GM12878 (cell line): ENCODE results near the gene SPEM2. TPM values are rescaled to one million over a fixed set of nuclear protein-coding genes. Genes with fewer than 3 reads are reported as not detected.

Experiments
- ATF7 ChIP-seq: fragments of 450-650 bp; IDR thresholded peaks from 2 replicates; pipeline ENCODE4 v1.6.1; 2016; ENCODE audit warnings: low read depth, mild to moderate bottlenecking
- CBFB ChIP-seq: IDR thresholded peaks from 2 replicates; pipeline ENCODE4 v1.6.1; 2016; ENCODE audit warnings: antibody characterized with exemption, low read depth
- CHD2 ChIP-seq: IDR thresholded peaks from 2 replicates; pipeline ENCODE4 v1.6.1; 2011; ENCODE audit warnings: low read depth, low read length, improper control_type of control experiment, borderline replicate concordance
- CREB1 ChIP-seq: IDR thresholded peaks from 2 replicates; pipeline ENCODE4 v1.6.1; 2012; ENCODE audit warnings: low read depth, mild to moderate bottlenecking, inconsistent platforms
- DPF2 ChIP-seq: fragments of 450-650 bp; IDR thresholded peaks from 2 replicates; pipeline ENCODE4 v1.6.1; 2017; ENCODE audit warnings: mild to moderate bottlenecking
- EP300 ChIP-seq, 2 experiments: fragments of 150-350 bp in 1 of 2; IDR thresholded peaks; 2 replicates each; pipeline ENCODE4 v1.6.1; 2011 to 2012; ENCODE audit warnings: low read depth in 2 of 2, low read length in 2 of 2, borderline replicate concordance in 1 of 2, improper control_type of control experiment in 1 of 2, inconsistent platforms in 1 of 2; ENCODE audit not compliant: control insufficient read depth in 1 of 2
- FOS ChIP-seq: IDR thresholded peaks from 3 replicates; pipeline ENCODE4 v1.6.1; 2011; ENCODE audit warnings: borderline replicate concordance; ENCODE audit not compliant: insufficient read length; ENCODE audit errors: extremely low read depth
- FOXK2 ChIP-seq: fragments of 450-650 bp; IDR thresholded peaks from 2 replicates; pipeline ENCODE4 v1.6.1; 2017; ENCODE audit warnings: mild to moderate bottlenecking, moderate library complexity
- FOXM1 ChIP-seq: IDR thresholded peaks from 2 replicates; pipeline ENCODE4 v1.6.1; 2012; ENCODE audit warnings: low read depth, mild to moderate bottlenecking, inconsistent platforms, low read length, moderate library complexity
- HDGF ChIP-seq: fragments of 450-650 bp; IDR thresholded peaks from 2 replicates; pipeline ENCODE4 v1.6.1; 2016; ENCODE audit warnings: antibody characterized with exemption
- IKZF1 ChIP-seq: fragments of 450-650 bp; conservative IDR thresholded peaks from 2 replicates; pipeline ENCODE4 v1.6.1; 2017; ENCODE audit warnings: antibody characterized with exemption, mild to moderate bottlenecking
- NR2C1 ChIP-seq: fragments of 450-650 bp; IDR thresholded peaks from 2 replicates; pipeline ENCODE4 v1.6.1; 2017; ENCODE audit warnings: antibody characterized with exemption, mild to moderate bottlenecking, moderate library complexity
- PKNOX1 ChIP-seq: fragments of 450-650 bp; IDR thresholded peaks from 2 replicates; pipeline ENCODE4 v1.6.1; 2016; ENCODE audit warnings: mild to moderate bottlenecking
- RFX5 ChIP-seq: IDR thresholded peaks from 2 replicates; pipeline ENCODE4 v1.6.1; 2011; ENCODE audit warnings: low read depth, low read length, improper control_type of control experiment
- SMAD1 ChIP-seq: fragments of 450-650 bp; IDR thresholded peaks from 2 replicates; pipeline ENCODE4 v1.6.1; 2018; ENCODE audit warnings: mild to moderate bottlenecking, low read depth; ENCODE audit not compliant: partially characterized antibody
- SP1 ChIP-seq: IDR thresholded peaks from one replicate; pipeline ENCODE4 v1.6.1; 2011; ENCODE audit warnings: low read depth, low read length
- YY1 ChIP-seq: IDR thresholded peaks from 2 replicates; pipeline ENCODE4 v1.6.1; 2011; ENCODE audit warnings: low read depth, mild to moderate bottlenecking, low read length
- ZBED1 ChIP-seq: IDR thresholded peaks from 2 replicates; pipeline ENCODE4 v1.6.1; 2016; ENCODE audit warnings: borderline replicate concordance
- ZNF687 ChIP-seq: fragments of 450-650 bp; IDR thresholded peaks from 2 replicates; pipeline ENCODE4 v1.6.1; 2017; ENCODE audit warnings: mild to moderate bottlenecking, moderate library complexity
- polyA plus RNA-seq, 11 experiments: library from polyadenylated mRNA; depleted of rRNA in 4 of 11; unstranded in 6 of 11; stranded (reverse) in 5 of 11; fragments of >200 nt; fragmentation: Nextera tagmentation in 4 of 11; fragmentation: Illumina TruSeq in 1 of 11; extraction: Ambion mirVana in 4 of 11; extraction: Trizol in 1 of 11; gene quantifications; 1 replicate in 1 of 11; 2 replicates in 10 of 11; pipeline versions ENCODE4 v1.2.1 to v1.2.3, GENCODE V29; 2011 to 2016; ENCODE audit warnings: inconsistent platforms in 2 of 11, missing spikeins in 2 of 11, low read depth in 1 of 11
- total RNA-seq, 4 experiments: library from RNA; depleted of rRNA in 3 of 4; stranded (reverse); fragments of >200 nt in 3 of 4; fragmentation: Illumina TruSeq in 1 of 4; extraction: Trizol in 1 of 4; gene quantifications; 2 replicates each; pipeline versions ENCODE4 v1.2.1 to v1.2.3, GENCODE V29; 2013 to 2021
- TF ChIP-seq, protein P1 (sequence below): fragments of 450-650 bp; IDR thresholded peaks from 2 replicates; pipeline ENCODE4 v1.6.1; 2017; ENCODE audit warnings: mild to moderate bottlenecking, moderate library complexity

The SPEM2 gene
- total and polyA plus RNA-seq, 10 of the 15 experiments (the other 5 are each of a cell fraction or from before 2014, with no cell fraction given) = not detected

DNA sequence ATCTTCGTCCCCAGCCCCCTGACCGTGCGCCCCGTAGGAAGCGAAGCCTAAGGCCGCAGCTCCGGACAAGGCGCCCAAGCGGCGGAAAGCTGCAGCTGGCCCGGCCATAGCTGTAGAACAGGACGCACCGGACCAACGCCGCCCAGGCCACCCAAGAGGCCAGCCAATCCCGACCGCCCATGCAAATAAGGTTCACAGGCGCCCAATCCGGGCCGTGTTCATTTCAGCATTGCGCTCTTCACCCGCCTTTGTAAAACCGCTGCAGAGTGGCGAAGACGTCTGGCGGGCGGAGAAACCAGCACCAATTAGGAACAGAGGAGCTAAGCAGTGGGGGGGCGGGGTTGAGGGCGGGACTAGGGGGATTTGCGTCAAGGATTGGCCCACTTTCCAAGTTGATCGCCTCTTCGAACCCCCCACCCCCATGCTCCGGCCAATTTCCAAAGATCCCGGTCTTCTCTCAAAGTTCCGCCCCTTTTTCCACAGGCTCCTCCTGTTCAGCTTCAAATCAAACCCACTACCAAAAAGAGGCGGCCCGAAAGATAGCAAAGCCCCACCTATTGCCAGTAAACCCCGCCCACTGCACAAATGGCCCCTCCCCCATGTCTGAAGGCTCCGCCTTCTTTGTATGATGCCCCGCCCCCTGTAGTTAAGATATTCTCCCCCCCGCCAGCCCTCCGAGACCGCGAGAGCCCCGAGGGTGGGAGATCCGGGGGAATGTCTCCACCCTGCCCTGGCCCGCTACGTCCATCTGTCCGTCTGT is 21.3 kb upstream of the SPEM2 start, which contains the start of gene TMEM256 (continued):
- TF ChIP-seq, protein P1, sequence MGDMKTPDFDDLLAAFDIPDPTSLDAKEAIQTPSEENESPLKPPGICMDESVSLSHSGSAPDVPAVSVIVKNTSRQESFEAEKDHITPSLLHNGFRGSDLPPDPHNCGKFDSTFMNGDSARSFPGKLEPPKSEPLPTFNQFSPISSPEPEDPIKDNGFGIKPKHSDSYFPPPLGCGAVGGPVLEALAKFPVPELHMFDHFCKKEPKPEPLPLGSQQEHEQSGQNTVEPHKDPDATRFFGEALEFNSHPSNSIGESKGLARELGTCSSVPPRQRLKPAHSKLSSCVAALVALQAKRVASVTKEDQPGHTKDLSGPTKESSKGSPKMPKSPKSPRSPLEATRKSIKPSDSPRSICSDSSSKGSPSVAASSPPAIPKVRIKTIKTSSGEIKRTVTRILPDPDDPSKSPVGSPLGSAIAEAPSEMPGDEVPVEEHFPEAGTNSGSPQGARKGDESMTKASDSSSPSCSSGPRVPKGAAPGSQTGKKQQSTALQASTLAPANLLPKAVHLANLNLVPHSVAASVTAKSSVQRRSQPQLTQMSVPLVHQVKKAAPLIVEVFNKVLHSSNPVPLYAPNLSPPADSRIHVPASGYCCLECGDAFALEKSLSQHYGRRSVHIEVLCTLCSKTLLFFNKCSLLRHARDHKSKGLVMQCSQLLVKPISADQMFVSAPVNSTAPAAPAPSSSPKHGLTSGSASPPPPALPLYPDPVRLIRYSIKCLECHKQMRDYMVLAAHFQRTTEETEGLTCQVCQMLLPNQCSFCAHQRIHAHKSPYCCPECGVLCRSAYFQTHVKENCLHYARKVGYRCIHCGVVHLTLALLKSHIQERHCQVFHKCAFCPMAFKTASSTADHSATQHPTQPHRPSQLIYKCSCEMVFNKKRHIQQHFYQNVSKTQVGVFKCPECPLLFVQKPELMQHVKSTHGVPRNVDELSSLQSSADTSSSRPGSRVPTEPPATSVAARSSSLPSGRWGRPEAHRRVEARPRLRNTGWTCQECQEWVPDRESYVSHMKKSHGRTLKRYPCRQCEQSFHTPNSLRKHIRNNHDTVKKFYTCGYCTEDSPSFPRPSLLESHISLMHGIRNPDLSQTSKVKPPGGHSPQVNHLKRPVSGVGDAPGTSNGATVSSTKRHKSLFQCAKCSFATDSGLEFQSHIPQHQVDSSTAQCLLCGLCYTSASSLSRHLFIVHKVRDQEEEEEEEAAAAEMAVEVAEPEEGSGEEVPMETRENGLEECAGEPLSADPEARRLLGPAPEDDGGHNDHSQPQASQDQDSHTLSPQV = no peak
- TF ChIP-seq ATF7 (peak; percentile 41), SP1 (peak; percentile 97), PKNOX1 (peak; percentile 31; the same call in 1 of the 2 replicates), FOXK2 (0 out of 2 replicates have a peak, but pooled peaks have one; percentile 13), FOS (peak; percentile 48), RFX5 (peak; percentile 72), ZBED1 (no peak), EP300 (IDR thresholded peaks at IDR 0.05; ENCODE audit: borderline replicate concordance in 1 of 2, control insufficient read depth in 1 of 2, low read depth in 2 of 2, low read length in 2 of 2) (no peak), CHD2 (peak; percentile 88), DPF2 (no peak), CBFB (peak; percentile 46; the same call in 1 of the 2 replicates), HDGF (peak; percentile 66; the same call in 1 of the 2 replicates), SMAD1 (no peak), NR2C1 (peak; percentile 59), YY1 (peak; percentile 94), ZNF687 (peak; percentile 35; the same call in 1 of the 2 replicates), IKZF1 (peak; percentile 45; the same call in 1 of the 2 replicates), FOXM1 (no peak), CREB1 (peak; percentile 80)
